Body of pancreas (tissue), 4 donors: ENCODE measurements around the gene EGFL7.

Source experiments
- POLR2A ChIP-seq, 3 donors: fragments of 450-650 bp; IDR thresholded peaks; one replicate each; pipeline ENCODE4 v1.6.1; 2016; ENCODE audit warnings: antibody characterized with exemption in 3 of 3, mild to moderate bottlenecking in 2 of 3
- TF ChIP-seq, protein P1 (sequence below), 7 experiments: fragments of 450-650 bp in 4 of 7; fragments of 200-600 bp in 3 of 7; sonication (generic) in 3 of 7; IDR thresholded peaks; one replicate each; pipeline ENCODE4 v1.5.1; 2016 to 2019; ENCODE audit warnings: antibody characterized with exemption in 7 of 7

DNA sequence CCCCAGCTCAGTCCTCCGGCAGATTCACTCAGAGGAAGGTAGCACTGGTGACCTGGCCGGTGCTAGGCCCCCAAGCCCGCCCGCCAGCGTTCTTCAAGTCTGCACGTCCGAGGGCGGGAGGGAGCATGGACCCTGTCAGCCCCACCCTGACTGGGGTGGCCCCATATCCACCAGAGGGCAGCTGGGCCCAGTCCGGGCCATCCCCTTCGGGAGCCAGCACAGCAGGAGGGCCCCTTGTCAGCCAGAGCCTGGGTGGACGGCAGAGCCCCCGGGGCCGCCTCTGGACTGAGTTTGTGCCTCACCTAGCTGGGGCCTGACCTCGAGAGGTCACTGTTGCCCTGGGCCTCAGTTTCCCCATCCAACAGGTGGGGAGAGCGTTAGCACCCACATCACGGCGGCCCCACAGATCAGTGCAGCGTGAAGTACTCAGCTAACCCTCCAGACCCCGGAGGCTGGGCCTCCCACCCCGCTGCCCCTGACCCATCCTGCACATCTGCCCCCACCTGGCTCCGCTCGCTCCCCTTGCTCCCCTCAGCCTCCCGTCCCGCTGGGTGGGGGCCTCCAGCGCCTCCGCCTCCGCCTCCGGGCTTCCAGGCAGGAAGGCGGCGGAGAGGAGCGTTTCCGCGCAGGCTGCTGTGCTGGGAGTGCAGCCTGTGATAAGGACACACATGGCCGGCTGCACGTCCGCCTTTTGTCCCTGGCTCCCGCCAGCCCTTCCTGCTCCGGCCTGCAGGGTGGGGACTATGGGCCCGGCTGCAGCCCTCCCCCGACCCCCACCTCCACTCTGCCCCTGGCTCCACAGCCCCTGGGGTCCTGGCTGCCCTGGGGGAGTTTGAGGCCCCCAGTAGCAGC lies 16.6 kb upstream of the EGFL7 start:
- TF ChIP-seq, protein P1, sequence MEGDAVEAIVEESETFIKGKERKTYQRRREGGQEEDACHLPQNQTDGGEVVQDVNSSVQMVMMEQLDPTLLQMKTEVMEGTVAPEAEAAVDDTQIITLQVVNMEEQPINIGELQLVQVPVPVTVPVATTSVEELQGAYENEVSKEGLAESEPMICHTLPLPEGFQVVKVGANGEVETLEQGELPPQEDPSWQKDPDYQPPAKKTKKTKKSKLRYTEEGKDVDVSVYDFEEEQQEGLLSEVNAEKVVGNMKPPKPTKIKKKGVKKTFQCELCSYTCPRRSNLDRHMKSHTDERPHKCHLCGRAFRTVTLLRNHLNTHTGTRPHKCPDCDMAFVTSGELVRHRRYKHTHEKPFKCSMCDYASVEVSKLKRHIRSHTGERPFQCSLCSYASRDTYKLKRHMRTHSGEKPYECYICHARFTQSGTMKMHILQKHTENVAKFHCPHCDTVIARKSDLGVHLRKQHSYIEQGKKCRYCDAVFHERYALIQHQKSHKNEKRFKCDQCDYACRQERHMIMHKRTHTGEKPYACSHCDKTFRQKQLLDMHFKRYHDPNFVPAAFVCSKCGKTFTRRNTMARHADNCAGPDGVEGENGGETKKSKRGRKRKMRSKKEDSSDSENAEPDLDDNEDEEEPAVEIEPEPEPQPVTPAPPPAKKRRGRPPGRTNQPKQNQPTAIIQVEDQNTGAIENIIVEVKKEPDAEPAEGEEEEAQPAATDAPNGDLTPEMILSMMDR (IDR thresholded peaks at IDR 0.05), result no peak
- TF ChIP-seq POLR2A (IDR thresholded peaks at IDR 0.05), result peak in 1 of 3 donors; percentile 5
